Memory B cell (primary cell): ENCODE results near the gene YBX2.

Source experiments
- ATAC-seq: fragments of 150-1000 bp; cut with Tn5 transposase; 2 replicates; pipeline ENCODE4 v1.10.0; 2021; ENCODE audit warnings: low read depth, mild to moderate bottlenecking, moderate library complexity
- DNase-seq, 2 donors: peaks; one replicate each; pipeline ENCODE4 v3.0.0; 2022; ENCODE audit warnings: low spot score in 2 of 2
- H3K27ac Mint-ChIP-seq: one replicate; pipeline ENCODE4 v1.8.0; 2022; ENCODE audit warnings: mild to moderate bottlenecking, moderate library complexity, mixed read lengths
- H3K27me3 Mint-ChIP-seq: one replicate; pipeline ENCODE4 v1.8.0; 2022; ENCODE audit warnings: mixed read lengths
- H3K36me3 Mint-ChIP-seq: one replicate; pipeline ENCODE4 v1.8.0; 2022; ENCODE audit warnings: mild to moderate bottlenecking, mixed read lengths
- H3K4me1 Mint-ChIP-seq: one replicate; pipeline ENCODE4 v1.8.0; 2022; ENCODE audit warnings: mixed read lengths
- H3K4me3 Mint-ChIP-seq: one replicate; pipeline ENCODE4 v1.8.0; 2022; ENCODE audit warnings: mild to moderate bottlenecking, moderate library complexity, mixed read lengths
- H3K9me3 Mint-ChIP-seq: one replicate; pipeline ENCODE4 v1.8.0; 2022; ENCODE audit warnings: mixed read lengths

Gene YBX2

GRCh38 chr17:7260151-7260550 lies 34.3 kb downstream of the YBX2 start:
- Mint-ChIP-seq H3K27me3 (peaks cover 10% of the 10 kb centered on the region), H3K4me1 (peaks cover 14% of the 10 kb centered on the region), H3K4me3 (peak overlapping the region; percentile 43), H3K27ac (no peak overlapping the region), H3K36me3 (peaks cover 9% of the 10 kb centered on the region), H3K9me3 (no peaks in the 10 kb centered on the region)
- ATAC-seq (no peak), DNase-seq (no peak)

DNA sequence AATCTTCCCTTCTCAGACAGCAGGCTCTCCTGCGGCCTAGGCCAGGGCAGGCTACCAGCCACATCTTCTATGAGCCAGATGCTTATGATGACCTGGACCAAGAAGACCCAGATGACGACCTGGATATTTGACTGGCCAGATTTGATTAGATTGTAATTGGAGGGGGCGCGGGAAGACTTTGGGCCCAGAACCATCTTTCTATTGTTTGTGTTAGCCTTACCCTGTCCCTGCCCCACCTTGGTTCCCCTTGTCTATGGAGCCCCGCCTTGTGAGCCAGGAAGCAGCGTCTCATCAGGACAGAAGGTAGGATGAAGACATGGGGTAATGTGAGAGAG lies 34.9 kb downstream of the YBX2 start:
- no peak for DNase-seq
- Mint-ChIP-seq H3K4me3 (no peak overlapping the region), H3K9me3 (no peaks in the 10 kb centered on the region), H3K4me1 (peaks cover 14% of the 10 kb centered on the region), H3K36me3 (peaks cover 12% of the 10 kb centered on the region), H3K27me3 (peaks cover 10% of the 10 kb centered on the region), H3K27ac (no peak overlapping the region)
- ATAC-seq: no peak

- ATAC-seq: no peak
- Mint-ChIP-seq H3K4me1 (peaks cover 13% of the 10 kb centered on the region), H3K27ac (no peak overlapping the region), H3K36me3 (peaks cover 12% of the 10 kb centered on the region), H3K4me3 (no peak overlapping the region), H3K9me3 (no peaks in the 10 kb centered on the region), H3K27me3 (peaks cover 9% of the 10 kb centered on the region)
- DNase-seq: no peak
Measured at GRCh38 chr17:7258731-7259554, 35.5 kb downstream of the YBX2 start.

GRCh38 chr17:7256766-7257456 lies 37.5 kb downstream of the YBX2 start:
- H3K4me1 Mint-ChIP-seq: peaks cover 13% of the 10 kb centered on the region
- ATAC-seq: no peak
- no peak overlapping the region for H3K27ac Mint-ChIP-seq
- peaks cover 18% of the 10 kb centered on the region for H3K36me3 Mint-ChIP-seq
- H3K27me3 Mint-ChIP-seq: no peaks in the 10 kb centered on the region
- no peak overlapping the region for H3K4me3 Mint-ChIP-seq
- DNase-seq: no peak
- no peaks in the 10 kb centered on the region for H3K9me3 Mint-ChIP-seq

GRCh38 chr17:7254511-7254910 lies 39.9 kb downstream of the YBX2 start:
- no peak overlapping the region for H3K4me3 Mint-ChIP-seq
- H3K27ac Mint-ChIP-seq: no peak overlapping the region
- peaks cover 17% of the 10 kb centered on the region for H3K4me1 Mint-ChIP-seq
- H3K27me3 Mint-ChIP-seq: no peaks in the 10 kb centered on the region
- H3K36me3 Mint-ChIP-seq: peaks cover 18% of the 10 kb centered on the region
- DNase-seq: no peak
- H3K9me3 Mint-ChIP-seq: no peaks in the 10 kb centered on the region
- ATAC-seq: no peak

DNA sequence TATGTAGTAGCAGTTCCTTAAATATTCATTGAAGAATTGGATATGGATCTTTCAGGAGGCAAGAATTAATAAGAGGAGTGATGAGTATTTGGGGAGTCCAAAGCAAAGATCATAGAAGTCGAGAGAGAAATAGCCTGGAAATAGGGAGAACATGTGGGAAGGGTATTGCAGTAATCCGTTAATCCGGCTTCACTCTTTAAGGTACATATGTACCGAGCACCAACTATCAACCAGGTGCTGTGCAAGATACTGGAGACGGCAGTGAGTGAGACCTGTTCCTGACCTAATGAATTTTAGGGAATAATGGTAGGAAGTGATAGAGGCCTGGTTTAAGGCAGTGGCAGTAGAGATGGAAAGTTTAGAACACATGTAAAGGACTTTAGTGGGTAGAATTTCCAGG lies 41.4 kb downstream of the YBX2 start:
- peaks cover 18% of the 10 kb centered on the region for H3K36me3 Mint-ChIP-seq
- H3K4me3 Mint-ChIP-seq: peak overlapping the region; percentile 89
- peaks cover 26% of the 10 kb centered on the region for H3K4me1 Mint-ChIP-seq
- peak overlapping the region; percentile 99 for H3K27ac Mint-ChIP-seq
- DNase-seq: no peak
- no peaks in the 10 kb centered on the region for H3K27me3 Mint-ChIP-seq
- no peaks in the 10 kb centered on the region for H3K9me3 Mint-ChIP-seq
- ATAC-seq: no peak

GRCh38 chr17:7252176-7253043 lies 42.0 kb downstream of the YBX2 start, which contains the start of gene ELP5:
TSS of gene ELP5 (plus strand) at chr17:7252215. CDS start at chr17:7252551, 336 bp downstream.
- Mint-ChIP-seq H3K4me3 (peak within 1 kb of the TSS; percentile 89), H3K4me1 (peaks cover 26% of the 10 kb centered on the region), H3K27ac (peak within 1 kb of the TSS; percentile 99), H3K9me3 (no peaks in the 10 kb centered on the region), H3K27me3 (no peaks in the 10 kb centered on the region), H3K36me3 (peaks cover 18% of the 10 kb centered on the region)
- ATAC-seq (peak; percentile 62), DNase-seq (no peak)

DNA sequence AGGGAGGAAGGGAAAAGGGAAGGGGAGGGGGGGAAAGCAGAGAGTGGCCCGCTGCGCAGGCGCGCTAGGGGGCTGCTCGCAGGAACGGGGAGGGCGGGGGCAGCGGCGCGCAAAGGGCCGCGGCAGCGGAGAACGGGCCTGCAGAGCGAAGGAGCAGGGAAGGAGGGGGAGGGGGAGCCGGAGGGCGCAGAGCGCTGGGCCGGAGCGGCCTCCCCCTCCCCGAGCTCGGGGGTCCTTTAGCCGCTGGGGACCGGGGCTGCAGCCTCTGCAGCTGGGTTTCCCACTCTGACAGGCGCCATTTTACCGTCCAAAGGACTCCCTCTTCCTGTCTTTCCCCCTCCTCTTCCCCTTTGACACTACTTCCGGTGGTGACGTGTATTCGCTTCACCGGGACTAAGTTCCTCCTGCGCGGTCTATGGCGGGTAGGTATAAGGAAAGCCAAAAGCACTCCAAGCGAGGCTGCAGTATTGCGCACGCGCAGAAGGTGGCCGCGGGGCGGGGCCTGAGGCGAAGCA lies 42.7 kb downstream of the YBX2 start, which contains the start of gene CTDNEP1:
CTDNEP1 (minus strand) TSS at position 74 of the 515 bp plus-strand sequence. CDS start 438 bp downstream, outside the sequence.
- H3K9me3 Mint-ChIP-seq: no peaks in the 10 kb centered on the region
- H3K36me3 Mint-ChIP-seq: peaks cover 17% of the 10 kb centered on the region
- peaks cover 26% of the 10 kb centered on the region for H3K4me1 Mint-ChIP-seq
- peak within 1 kb of the TSS; percentile 89 for H3K4me3 Mint-ChIP-seq
- ATAC-seq (peak; percentile 85), DNase-seq (peak; percentile 99)
- H3K27me3 Mint-ChIP-seq: no peaks in the 10 kb centered on the region
- peak within 1 kb of the TSS; percentile 99 for H3K27ac Mint-ChIP-seq

- Mint-ChIP-seq H3K4me1 (peaks cover 26% of the 10 kb centered on the region), H3K27me3 (no peaks in the 10 kb centered on the region), H3K9me3 (no peaks in the 10 kb centered on the region), H3K4me3 (peak overlapping the region; percentile 89), H3K27ac (peak overlapping the region; percentile 99), H3K36me3 (peaks cover 20% of the 10 kb centered on the region)
- ATAC-seq: no peak
- peak in 1 of 2 donors; percentile 25 for DNase-seq
Measured at GRCh38 chr17:7250695-7251627, 43.5 kb downstream of the YBX2 start.

DNA sequence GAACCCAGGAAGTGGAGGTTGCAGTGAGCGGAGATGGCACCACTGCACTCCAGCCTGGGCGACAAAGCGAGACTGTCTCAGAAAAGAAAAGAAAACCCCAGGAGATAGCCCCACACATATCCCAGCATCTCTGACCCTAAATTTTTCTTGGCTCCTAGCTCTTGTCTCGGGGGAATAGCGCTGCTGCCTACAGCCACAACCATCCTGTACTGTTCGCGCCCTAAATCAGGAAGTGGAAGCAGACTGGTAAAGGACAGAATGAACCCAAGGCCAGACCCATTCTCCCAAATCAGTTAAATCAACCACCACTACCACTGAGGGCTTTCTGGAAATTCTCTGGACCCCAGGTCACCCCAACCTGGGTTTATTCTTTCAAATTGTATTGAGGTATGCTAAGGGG lies 44.6 kb downstream of the YBX2 start:
- H3K9me3 Mint-ChIP-seq: no peaks in the 10 kb centered on the region
- H3K27me3 Mint-ChIP-seq: no peaks in the 10 kb centered on the region
- H3K27ac Mint-ChIP-seq: peak overlapping the region; percentile 99
- ATAC-seq: no peak
- peak overlapping the region; percentile 89 for H3K4me3 Mint-ChIP-seq
- peaks cover 21% of the 10 kb centered on the region for H3K36me3 Mint-ChIP-seq
- H3K4me1 Mint-ChIP-seq: peaks cover 26% of the 10 kb centered on the region
- no peak for DNase-seq

GRCh38 chr17:7249214-7249613 lies 45.2 kb downstream of the YBX2 start:
- Mint-ChIP-seq H3K27ac (peak overlapping the region; percentile 99), H3K36me3 (peaks cover 19% of the 10 kb centered on the region)

DNA sequence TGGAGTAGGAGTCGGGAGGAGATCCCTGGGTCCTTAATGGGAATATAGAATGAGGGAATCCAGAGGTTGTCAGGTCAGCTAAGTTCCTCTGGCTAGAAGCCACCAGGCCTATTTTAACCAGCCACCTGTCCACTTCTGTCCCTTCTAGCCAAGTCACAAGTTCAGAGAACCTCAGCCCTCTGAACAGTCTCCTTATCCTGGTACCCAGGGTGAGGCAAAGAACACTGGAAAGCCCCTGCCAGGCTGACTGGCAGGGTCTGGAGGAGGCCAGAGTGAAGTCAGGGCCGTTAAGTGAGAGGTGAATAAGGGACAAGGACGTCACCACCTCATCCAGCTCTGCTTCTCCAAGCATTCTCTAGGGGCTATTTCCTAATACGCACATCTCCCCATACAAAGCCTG lies 45.6 kb downstream of the YBX2 start:
- Mint-ChIP-seq H3K4me3 (no peak overlapping the region), H3K9me3 (no peaks in the 10 kb centered on the region), H3K4me1 (peaks cover 26% of the 10 kb centered on the region), H3K36me3 (peaks cover 19% of the 10 kb centered on the region), H3K27me3 (no peaks in the 10 kb centered on the region), H3K27ac (peak overlapping the region; percentile 99)
- no peak for DNase-seq
- ATAC-seq: no peak

More at GRCh38 chr17:7249214-7249613, 45.2 kb downstream of the YBX2 start:
- peak overlapping the region; percentile 73 for H3K4me3 Mint-ChIP-seq
- no peak for ATAC-seq
- H3K4me1 Mint-ChIP-seq: peaks cover 26% of the 10 kb centered on the region
- H3K9me3 Mint-ChIP-seq: no peaks in the 10 kb centered on the region
- no peak for DNase-seq
- no peaks in the 10 kb centered on the region for H3K27me3 Mint-ChIP-seq

- no peak for ATAC-seq
- DNase-seq: no peak
- H3K4me3 Mint-ChIP-seq: no peak overlapping the region
- peak overlapping the region; percentile 11 for H3K27ac Mint-ChIP-seq
- H3K4me1 Mint-ChIP-seq: peaks cover 23% of the 10 kb centered on the region
- no peaks in the 10 kb centered on the region for H3K27me3 Mint-ChIP-seq
- H3K9me3 Mint-ChIP-seq: no peaks in the 10 kb centered on the region
- peaks cover 13% of the 10 kb centered on the region for H3K36me3 Mint-ChIP-seq
Measured at GRCh38 chr17:7246779-7247178, 47.7 kb downstream of the YBX2 start.
